GM18870 (cell line): ENCODE measurements around the gene ZSWIM4.

ENCODE experiments used
- ATAC-seq: cut with Tn5 transposase; IDR thresholded peaks from one replicate; pipeline ENCODE4 v1.9.1; 2021; ENCODE audit warnings: moderate library complexity; ENCODE audit not compliant: unreplicated experiment

The ZSWIM4 gene

DNA sequence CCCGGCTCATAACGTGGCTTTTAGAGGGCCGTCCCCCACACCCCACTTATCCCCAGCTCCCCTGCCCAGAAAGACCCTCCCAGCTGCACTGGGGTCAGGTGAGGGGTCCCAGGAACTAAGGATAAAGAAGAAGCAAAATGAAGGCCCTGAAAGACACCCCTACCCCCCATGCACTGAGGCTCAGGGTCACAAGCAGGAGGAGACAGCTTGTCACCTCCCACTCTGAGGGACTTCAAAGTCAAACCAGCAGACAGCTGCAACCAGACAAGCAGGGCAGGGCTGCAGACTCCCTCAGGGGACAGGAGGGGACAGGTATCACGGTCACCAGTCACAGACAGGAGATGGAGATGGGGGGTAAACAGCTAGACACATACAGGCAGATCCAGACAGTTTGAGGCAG lies 75.6 kb downstream of the ZSWIM4 start:
- ATAC-seq = no peak

GRCh38 chr19:13872339-13872694 lies 77.1 kb downstream of the ZSWIM4 start:
- no peak for ATAC-seq

DNA sequence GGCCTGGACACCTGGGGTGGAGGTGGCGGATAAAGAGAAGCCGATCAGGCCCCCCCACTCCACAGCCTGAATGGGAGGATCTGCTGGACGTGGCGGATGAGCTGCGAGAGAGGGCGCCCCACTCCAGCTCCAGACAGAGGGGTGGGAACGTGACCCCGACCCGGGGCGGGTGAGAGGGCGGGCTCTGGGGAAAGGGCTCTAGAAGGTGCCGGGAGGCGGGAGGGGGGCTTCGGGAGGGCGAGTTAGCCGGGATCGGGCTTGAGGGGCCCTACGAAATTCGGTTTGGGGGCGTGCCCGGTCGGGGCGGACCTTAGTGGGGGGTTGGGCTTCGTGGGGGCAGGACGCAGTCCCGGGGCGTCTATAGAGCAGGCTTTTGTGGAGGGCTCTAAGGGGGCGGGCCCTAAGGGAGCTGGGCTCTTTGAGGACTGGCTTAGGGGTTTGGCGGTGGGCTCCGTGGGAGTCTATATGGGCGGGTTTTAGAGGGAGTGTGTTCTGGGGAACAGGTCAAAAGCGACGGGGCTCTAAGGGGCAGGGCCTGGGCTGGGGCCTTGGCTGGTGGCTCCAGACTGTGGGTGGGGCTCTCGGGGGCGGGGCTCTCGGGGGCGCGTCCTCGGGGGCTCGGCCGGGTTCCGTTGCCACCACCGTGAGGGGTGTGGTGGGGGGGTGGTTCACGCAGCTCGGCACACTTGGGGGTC lies 77.6 kb downstream of the ZSWIM4 start:
- no peak for ATAC-seq

DNA sequence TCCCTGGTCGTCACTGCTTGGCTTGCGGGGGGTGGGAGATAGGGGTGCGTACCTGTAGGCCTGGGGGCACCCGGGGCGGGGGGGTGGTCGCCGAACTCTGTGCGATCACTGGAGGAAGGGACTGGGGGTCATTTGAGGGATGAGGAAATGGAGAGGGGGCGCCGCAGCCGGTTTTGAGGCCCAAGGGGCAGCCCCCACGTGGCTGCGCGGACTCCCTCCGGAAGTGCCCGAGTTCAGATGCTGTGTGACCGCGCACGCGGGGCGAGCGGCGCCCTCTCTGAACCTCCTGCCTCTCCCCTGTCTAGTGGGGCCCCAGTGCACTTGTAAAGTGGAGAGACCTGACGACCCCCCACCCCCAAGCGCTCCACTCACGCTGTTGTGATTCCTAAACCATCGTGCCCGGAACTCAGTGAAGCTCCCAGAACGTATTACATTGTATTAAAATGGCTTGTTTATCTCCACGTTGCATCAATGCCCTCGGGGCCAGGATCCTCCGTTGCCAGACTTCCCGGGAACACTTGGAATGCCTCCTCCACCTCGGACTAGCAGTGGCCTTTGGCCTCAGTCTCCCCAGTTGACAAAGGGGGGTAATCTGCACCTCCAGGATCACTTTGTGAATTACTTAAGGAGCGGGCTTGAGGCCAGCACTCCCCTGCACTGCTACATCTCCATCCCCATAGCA lies 78.7 kb downstream of the ZSWIM4 start:
- no peak for ATAC-seq

DNA sequence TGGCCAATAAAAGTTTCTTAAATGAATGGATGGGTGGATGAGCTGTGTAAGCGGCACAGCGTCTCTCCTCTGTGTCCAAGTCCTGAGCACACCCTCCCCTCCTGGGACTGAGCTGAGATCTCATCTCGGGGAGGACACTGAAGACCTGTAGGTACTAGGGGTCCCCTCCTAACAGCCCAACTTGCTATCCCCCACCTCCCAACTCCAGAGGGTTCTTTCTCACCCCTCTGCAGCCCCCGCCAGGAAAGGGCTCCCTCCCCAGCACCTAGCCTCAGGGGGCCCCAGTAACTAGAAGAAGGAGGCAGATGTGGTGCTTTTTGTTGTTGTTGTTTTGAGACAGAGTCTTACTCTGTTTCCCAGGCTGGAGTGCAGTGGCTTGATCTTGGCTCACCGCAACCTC lies 80.6 kb downstream of the ZSWIM4 start:
- no peak for ATAC-seq

GRCh38 chr19:13876834-13877233 lies 81.6 kb downstream of the ZSWIM4 start, which contains the start of gene NANOS3:
TSS of gene NANOS3 (plus strand) at chr19:13877134. CDS start at chr19:13877249, 115 bp downstream.
- no peak for ATAC-seq

DNA sequence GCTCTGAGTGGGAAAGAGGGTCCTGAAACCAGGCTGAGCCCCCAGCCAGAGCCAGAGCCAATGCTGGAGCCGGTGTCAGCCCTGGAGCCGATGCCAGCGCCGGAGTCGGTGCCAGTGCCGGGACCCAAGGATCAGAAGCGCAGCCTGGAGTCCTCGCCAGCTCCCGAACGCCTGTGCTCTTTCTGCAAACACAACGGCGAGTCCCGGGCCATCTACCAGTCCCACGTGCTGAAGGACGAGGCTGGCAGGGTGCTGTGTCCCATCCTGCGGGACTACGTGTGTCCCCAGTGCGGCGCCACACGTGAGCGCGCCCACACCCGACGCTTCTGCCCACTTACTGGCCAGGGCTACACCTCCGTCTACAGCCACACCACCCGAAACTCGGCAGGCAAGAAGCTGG lies 82.1 kb downstream of the ZSWIM4 start:
- no peak for ATAC-seq

- peak; percentile 56 for ATAC-seq
Measured at GRCh38 chr19:13880059-13881043, 85.1 kb downstream of the ZSWIM4 start.

- no peak for ATAC-seq
Measured at GRCh38 chr19:13881251-13881691, 86.0 kb downstream of the ZSWIM4 start.
